Motor neuron (in vitro differentiated cells): ENCODE data around the gene TRIM73. TPM values are rescaled to one million over a fixed set of nuclear protein-coding genes. Genes with fewer than 3 reads are reported as not detected.
"Not testable (repeated sequence)": the region's sequence is repeated elsewhere in the genome, so short reads cannot be mapped to it uniquely, and the experiment has no call there.

ENCODE experiments used
- ATAC-seq, 8 experiments: fragments of 200-7000 bp; cut with Tn5 transposase; replicated peaks in 6 of 8; 2 replicates each; pipeline ENCODE4 v1.8.0; 2021; ENCODE audit warnings: mild to moderate bottlenecking in 8 of 8, moderate library complexity in 8 of 8
- H3K27ac ChIP-seq, 2 donors: fragments of 250-450 bp; sonication (Bioruptor Pico); 2 replicates each; pipeline ENCODE4 v1.9.0; 2021; ENCODE audit warnings: antibody characterized with exemption in 2 of 2, mild to moderate bottlenecking in 2 of 2, moderate library complexity in 1 of 2
- H3K4me1 ChIP-seq, 2 donors: fragments of 250-450 bp; sonication (Bioruptor Pico); replicated peaks in 1 of 2; 2 replicates each; pipeline ENCODE4 v1.6.1; 2021; ENCODE audit warnings: antibody characterized with exemption in 2 of 2, mild to moderate bottlenecking in 2 of 2, moderate library complexity in 1 of 2
- H3K4me3 ChIP-seq, 5 donors: fragments of 250-450 bp; sonication (Bioruptor Pico); 2 replicates each; pipeline ENCODE4 v1.9.0; 2021; ENCODE audit warnings: antibody characterized with exemption in 5 of 5, mild to moderate bottlenecking in 5 of 5, moderate library complexity in 4 of 5
- WGBS, 10 experiments: fragments of 450-650 bp; shearing (Covaris generic); methylation state at CpG; one replicate each; pipeline ENCODE4 v1.0.0; 2022; 5-methylcytosine and 5-hydroxymethylcytosine counted together
- in situ Hi-C, 9 experiments: fragments of 400-800 bp; cut with MboI; loops; one replicate each; pipeline ENCODE4 v1.15.0; 2021; ENCODE audit warnings: low sequenced_read_pairs in 9 of 9, low pct_unique_long_range_greater_than_20kb in 2 of 9; ENCODE audit not compliant: unreplicated experiment in 9 of 9
- total RNA-seq, 8 experiments: library from RNA; unstranded; fragments of 300-600 nt; gene quantifications; 2 replicates each; pipeline versions ENCODE4 v1.2.3 to v1.2.4, GENCODE V29; 2022

Gene TRIM73
- total RNA-seq, 8 experiments from 2014 or later, result 1.3 to 7.8 (median 4.3) TPM

DNA sequence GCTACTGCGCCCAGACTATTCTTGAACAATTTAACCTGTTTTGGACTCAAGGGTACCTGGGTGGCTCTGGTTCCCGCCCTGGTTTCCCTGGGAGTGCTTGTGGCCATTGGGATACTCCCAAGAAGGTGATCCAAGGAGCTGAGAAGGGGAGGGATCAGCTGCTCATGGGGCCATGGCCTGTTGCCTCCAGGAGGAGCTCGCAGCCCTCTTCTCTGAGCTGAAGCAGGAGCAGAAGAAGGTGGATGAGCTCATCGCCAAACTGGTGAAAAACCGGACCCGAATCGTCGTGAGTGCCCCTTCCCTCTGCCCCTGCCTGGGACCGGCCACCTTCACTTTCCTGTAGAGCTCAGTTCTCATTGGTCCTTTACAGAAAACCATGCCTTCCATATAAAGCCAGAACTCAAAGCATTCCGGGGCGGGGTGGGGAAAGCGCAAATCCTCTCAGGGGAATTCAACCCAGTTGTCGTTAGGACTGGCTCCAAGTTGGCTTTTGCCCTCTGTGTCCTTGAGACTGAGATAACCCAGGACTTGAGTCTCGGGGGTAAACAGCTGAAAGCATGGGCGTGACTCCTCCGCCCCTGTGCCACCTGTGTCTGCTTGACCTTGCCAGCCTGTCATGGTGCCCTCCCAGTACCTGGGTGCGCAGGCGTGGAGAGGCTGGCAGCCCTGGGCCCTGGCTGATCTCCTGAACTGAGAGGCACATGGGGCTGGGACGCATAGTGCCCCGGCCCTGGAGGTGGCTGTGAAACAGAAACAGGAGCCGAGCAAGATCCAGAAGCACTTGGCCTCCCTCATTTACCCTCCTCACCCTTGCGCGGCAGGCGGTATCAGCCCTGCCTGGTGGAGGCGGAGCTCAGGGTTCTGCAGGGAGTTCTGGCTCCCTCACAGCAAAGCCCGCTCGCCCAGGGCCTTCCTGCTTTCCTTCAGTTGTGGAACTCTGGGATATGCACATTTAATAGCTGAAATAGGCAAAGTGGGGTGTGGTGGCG lies 8.3 kb downstream of the TRIM73 start:
- in situ Hi-C loops, result not testable (repeated sequence)
- peak in 2 of 8 experiments; percentile 11 to 17 for ATAC-seq
- whole genome bisulfite sequencing, 10 experiments, result no CpG with 5 or more reads among the region's 28 CpGs

GRCh38 chr7:75404663-75405062 lies 9.2 kb downstream of the TRIM73 start:
- no CpG with 5 or more reads among the region's 18 CpGs for WGBS, 10 experiments
- in situ Hi-C loops, result not testable (repeated sequence)

More for the DNA sequence above, 8.3 kb downstream of the TRIM73 start:
- not testable (repeated sequence) for H3K4me3 ChIP-seq, H3K27ac ChIP-seq, H3K4me1 ChIP-seq

GRCh38 chr7:75409880-75410822 lies 14.7 kb downstream of the TRIM73 start:
- peak overlapping the region in 1 of 5 donors; percentile 33 for H3K4me3 ChIP-seq
- in situ Hi-C loops, H3K4me1 ChIP-seq, H3K27ac ChIP-seq: not testable (repeated sequence)
- peak; percentile 79 to 95 (median 84) for ATAC-seq
- no CpG with 5 or more reads among the region's 74 CpGs for WGBS, 10 experiments

More at GRCh38 chr7:75404663-75405062, 9.2 kb downstream of the TRIM73 start:
- not testable (repeated sequence) for H3K4me1 ChIP-seq, H3K4me3 ChIP-seq, H3K27ac ChIP-seq
- peak; percentile 26 to 82 (median 48) for ATAC-seq

GRCh38 chr7:75410823-75411173 lies 15.4 kb downstream of the TRIM73 start:
- no CpG with 5 or more reads among the region's 13 CpGs for WGBS, 10 experiments
- ATAC-seq, result not testable (repeated sequence)

GRCh38 chr7:75414204-75414603 lies 18.8 kb downstream of the TRIM73 start:
- H3K27ac ChIP-seq, in situ Hi-C loops, H3K4me1 ChIP-seq, H3K4me3 ChIP-seq: not testable (repeated sequence)
- WGBS, 10 experiments, result no CpG with 5 or more reads among the region's 6 CpGs
- ATAC-seq, result peak in 7 of 8 experiments; percentile 5 to 85 (median 70)

More at GRCh38 chr7:75410823-75411173, 15.4 kb downstream of the TRIM73 start:
- in situ Hi-C loops, H3K4me1 ChIP-seq, H3K4me3 ChIP-seq, H3K27ac ChIP-seq: not testable (repeated sequence)

- WGBS, 10 experiments, result 100% methylated on average over 2 of the region's 13 CpGs; no CpG with 5 or more reads in 9 of the 10 experiments
- ATAC-seq, result peak in 3 of 8 experiments; percentile 1 to 10 (median 9)
- H3K27ac ChIP-seq, in situ Hi-C loops, H3K4me3 ChIP-seq, H3K4me1 ChIP-seq: not testable (repeated sequence)
These were observed 19.4 kb downstream of the TRIM73 start for GRCh38 chr7:75414708-75415427.

DNA sequence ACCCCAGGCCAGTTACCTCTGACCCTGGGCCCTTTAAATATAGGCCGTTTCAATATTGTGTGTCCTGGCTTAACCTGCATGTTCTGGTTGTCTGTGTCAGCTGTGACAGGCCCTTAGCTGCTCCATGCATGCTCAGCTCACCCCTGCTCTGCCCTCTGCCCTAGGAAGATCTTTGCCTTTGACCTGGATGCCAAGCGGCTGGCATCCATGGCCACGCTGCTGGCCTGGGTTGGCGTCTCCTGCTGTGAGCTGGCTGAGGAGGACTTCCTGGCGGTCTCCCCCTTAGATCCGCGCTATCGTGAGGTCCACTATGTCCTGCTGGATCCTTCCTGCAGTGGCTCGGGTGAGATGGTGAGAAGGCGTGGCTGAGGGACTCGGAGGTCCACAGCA lies 20.0 kb downstream of the TRIM73 start:
- ATAC-seq, H3K27ac ChIP-seq, in situ Hi-C loops, H3K4me1 ChIP-seq, H3K4me3 ChIP-seq: not testable (repeated sequence)
- WGBS, 10 experiments, result 100% methylated on average over 1 of the region's 11 CpGs; no CpG with 5 or more reads in 9 of the 10 experiments

GRCh38 chr7:75415829-75416373 lies 20.5 kb downstream of the TRIM73 start:
- in situ Hi-C loops, H3K27ac ChIP-seq, ATAC-seq, H3K4me1 ChIP-seq, H3K4me3 ChIP-seq: not testable (repeated sequence)
- no CpG with 5 or more reads among the region's 27 CpGs for WGBS, 10 experiments

- in situ Hi-C loops, H3K4me1 ChIP-seq: not testable (repeated sequence)
These were observed 21.4 kb downstream of the TRIM73 start for GRCh38 chr7:75416787-75417186.

DNA sequence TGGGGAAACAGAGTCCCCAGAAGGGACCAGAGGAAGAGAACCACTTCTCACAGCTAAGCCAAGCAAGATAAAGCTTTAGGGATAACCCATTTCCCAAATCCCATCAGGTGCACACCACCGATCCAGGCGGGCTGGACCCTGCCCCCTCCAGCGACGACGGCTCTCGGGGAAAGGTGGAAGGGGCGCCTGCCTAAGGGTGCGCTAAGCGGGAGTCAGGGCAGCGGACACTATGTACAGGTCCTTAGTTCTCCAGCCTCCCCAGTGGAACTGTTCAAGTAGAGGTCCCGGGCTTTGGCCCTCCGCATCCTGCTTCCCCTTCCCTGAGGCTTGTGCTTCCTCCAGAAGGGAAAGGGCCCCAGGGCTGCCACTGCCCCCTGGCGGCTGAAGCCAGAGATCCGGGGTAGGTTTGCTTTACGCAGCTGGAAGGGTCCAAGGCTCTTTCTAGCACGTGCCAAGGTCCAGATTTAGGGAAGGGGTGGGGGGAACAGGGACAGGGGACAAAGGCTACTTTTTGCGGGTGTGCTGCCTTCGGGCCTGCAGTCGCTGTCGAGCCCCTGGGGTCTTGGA lies 22.9 kb downstream of the TRIM73 start:
- H3K4me1 ChIP-seq, H3K27ac ChIP-seq, in situ Hi-C loops, H3K4me3 ChIP-seq: not testable (repeated sequence)
- WGBS, 10 experiments, result no CpG with 5 or more reads among the region's 20 CpGs
- peak in 1 of 8 experiments; percentile 51 for ATAC-seq

More at GRCh38 chr7:75416787-75417186, 21.4 kb downstream of the TRIM73 start:
- not testable (repeated sequence) for ATAC-seq, H3K27ac ChIP-seq, H3K4me3 ChIP-seq
- WGBS, 10 experiments, result no CpG with 5 or more reads among the region's 9 CpGs

- no CpG with 5 or more reads among the region's 13 CpGs for WGBS, 10 experiments
- in situ Hi-C loops, H3K27ac ChIP-seq, H3K4me3 ChIP-seq, H3K4me1 ChIP-seq, ATAC-seq: not testable (repeated sequence)
These were observed 23.8 kb downstream of the TRIM73 start for GRCh38 chr7:75419210-75419609.

DNA sequence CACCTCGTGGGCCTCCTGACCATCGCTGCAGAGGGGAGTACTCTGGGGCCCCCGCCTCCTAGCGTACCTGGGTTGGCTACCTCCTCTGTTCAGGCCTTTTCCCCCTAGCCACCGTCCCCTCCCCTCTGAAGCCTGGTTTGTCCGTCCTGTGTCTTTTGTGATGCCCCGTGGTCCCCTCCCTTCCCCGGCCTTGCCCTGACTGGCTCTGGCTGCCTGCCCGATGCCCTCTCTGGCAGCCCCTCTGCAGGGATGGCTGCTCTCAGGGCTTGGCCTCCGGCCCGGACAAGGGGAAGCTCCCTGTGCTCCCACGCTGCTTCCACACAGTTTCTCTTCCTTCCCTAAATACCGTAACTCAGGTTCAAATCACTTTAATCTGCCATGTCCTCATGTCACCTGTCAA lies 24.3 kb downstream of the TRIM73 start:
- no CpG with 5 or more reads among the region's 13 CpGs for WGBS, 10 experiments
- ATAC-seq, result peak in 1 of 8 experiments; percentile 6
- in situ Hi-C loops, result not testable (repeated sequence)

More for the DNA sequence above, 24.3 kb downstream of the TRIM73 start:
- H3K4me3 ChIP-seq, H3K27ac ChIP-seq, H3K4me1 ChIP-seq: not testable (repeated sequence)
